CD4-positive, CD25-positive, alpha-beta regulatory T cell (primary cell): ENCODE measurements around the gene POM121L2. TPM values are rescaled to one million over a fixed set of nuclear protein-coding genes. Genes with fewer than 3 reads are reported as not detected.

Source experiments
- ATAC-seq, 2 donors: fragments of 150-1000 bp; cut with Tn5 transposase; one replicate each; pipeline ENCODE4 v1.10.0; 2021; ENCODE audit warnings: low read depth in 2 of 2, moderate number of reproducible peaks in 2 of 2, moderate library complexity in 1 of 2
- DNase-seq, 3 donors: peaks; one replicate each; pipeline versions ENCODE4 v3.0.0 to v3.0.0-alpha.2; 2012 to 2022; ENCODE audit warnings: mixed read lengths in 1 of 3
- H3K27ac ChIP-seq: one replicate; pipeline ENCODE4 v1.7.0; 2013; ENCODE audit warnings: mild to moderate bottlenecking, low read length; ENCODE audit not compliant: insufficient read depth, poor library complexity, severe bottlenecking
- H3K27me3 ChIP-seq: one replicate; pipeline ENCODE4 v1.7.0; 2013; ENCODE audit warnings: low read length; ENCODE audit not compliant: control insufficient read depth, insufficient read depth
- H3K36me3 ChIP-seq: one replicate; pipeline ENCODE4 v1.7.0; 2013; ENCODE audit warnings: mild to moderate bottlenecking, low read length, moderate library complexity; ENCODE audit not compliant: control insufficient read depth, insufficient read depth
- H3K4me1 ChIP-seq: 2 replicates; pipeline ENCODE4 v1.7.0; 2013; ENCODE audit warnings: mild to moderate bottlenecking, low read length; ENCODE audit not compliant: insufficient read depth, control insufficient read depth, poor library complexity, severe bottlenecking
- H3K4me3 ChIP-seq: one replicate; pipeline ENCODE4 v1.7.0; 2013; ENCODE audit warnings: low read depth, mild to moderate bottlenecking, low read length, moderate library complexity
- H3K9me3 ChIP-seq, 2 experiments: 1 replicate in 1 of 2; 2 replicates in 1 of 2; pipeline ENCODE4 v1.7.0; 2013; ENCODE audit warnings: low read length in 2 of 2, mild to moderate bottlenecking in 1 of 2, moderate library complexity in 1 of 2; ENCODE audit not compliant: control insufficient read depth in 2 of 2
- H3K27ac Mint-ChIP-seq, 3 donors: one replicate each; pipeline ENCODE4 v1.8.0; 2020 to 2022; ENCODE audit warnings: mild to moderate bottlenecking in 3 of 3, mixed read lengths in 3 of 3, moderate library complexity in 2 of 3
- H3K27me3 Mint-ChIP-seq: one replicate; pipeline ENCODE4 v1.8.0; 2022; ENCODE audit warnings: mild to moderate bottlenecking, mixed read lengths
- H3K36me3 Mint-ChIP-seq: one replicate; pipeline ENCODE4 v1.8.0; 2020; ENCODE audit warnings: mixed read lengths
- H3K4me1 Mint-ChIP-seq, 4 donors: one replicate each; pipeline ENCODE4 v1.8.0; 2020 to 2022; ENCODE audit warnings: mixed read lengths in 4 of 4, mild to moderate bottlenecking in 1 of 4
- H3K4me3 Mint-ChIP-seq, 4 donors: one replicate each; pipeline ENCODE4 v1.8.0; 2020 to 2022; ENCODE audit warnings: mild to moderate bottlenecking in 4 of 4, mixed read lengths in 4 of 4, moderate library complexity in 3 of 4
- H3K9me3 Mint-ChIP-seq, 7 donors: one replicate each; pipeline ENCODE4 v1.8.0; 2020 to 2022; ENCODE audit warnings: mixed read lengths in 7 of 7, mild to moderate bottlenecking in 3 of 7, moderate library complexity in 2 of 7
- polyA plus RNA-seq, 4 donors: library from polyadenylated mRNA; unstranded; fragments of 300-500 nt; fragmentation: Illumina TruSeq; gene quantifications; one replicate each; pipeline ENCODE4 v1.2.3, GENCODE V29; 2021
- total RNA-seq: library from RNA; stranded (reverse); gene quantifications from one replicate; pipeline ENCODE4 v1.2.3, GENCODE V29; 2022

Gene POM121L2
- total and polyA plus RNA-seq, 5 donors from 2014 or later = not detected

DNA sequence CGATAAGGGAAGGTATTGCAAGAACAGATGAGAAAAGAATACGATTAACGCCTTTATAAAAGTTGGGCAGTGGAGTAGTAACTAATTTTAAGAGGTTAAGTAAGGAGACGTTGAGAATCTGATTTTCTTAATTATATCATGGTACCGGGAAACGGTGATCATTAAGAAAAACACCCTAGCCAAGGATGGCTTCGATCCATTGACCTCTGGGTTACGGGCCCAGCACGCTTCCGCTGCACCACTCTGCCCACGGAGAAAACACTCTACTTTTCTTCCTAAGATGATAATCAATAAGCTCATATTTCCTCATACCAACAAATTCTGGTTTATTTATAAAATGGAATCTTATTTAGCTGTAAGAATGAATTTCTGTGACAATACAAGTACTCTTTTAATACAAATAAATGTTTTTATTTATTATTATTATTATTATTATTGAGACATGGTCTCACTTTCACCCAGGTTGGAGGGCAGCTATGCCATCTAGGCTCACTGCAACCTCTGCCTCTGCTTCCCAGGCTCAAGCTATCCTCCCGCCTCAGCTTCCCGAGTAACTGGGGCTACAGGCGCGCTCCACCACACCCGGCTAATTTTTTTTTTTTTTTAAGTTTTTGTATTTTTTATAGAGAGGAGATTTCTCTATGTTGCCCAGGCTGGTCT, 8.3 kb downstream of the POM121L2 start:
- Mint-ChIP-seq H3K27ac (no peak overlapping the region), H3K36me3 (no peaks in the 10 kb centered on the region), H3K27me3 (peaks cover 59% of the 10 kb centered on the region), H3K4me1 (peaks cover 0 to 2% (median 0%) of the 10 kb centered on the region in 4 donors), H3K4me3 (no peak overlapping the region), H3K9me3 (peaks cover 0 to 16% (median 5%) of the 10 kb centered on the region in 7 donors)
- ATAC-seq (no peak), DNase-seq (no peak)
- H3K4me3 ChIP-seq = no peak overlapping the region
- H3K27ac ChIP-seq = no peak overlapping the region
- peaks cover 33% of the 10 kb centered on the region for H3K27me3 ChIP-seq
- H3K36me3 ChIP-seq = no peaks in the 10 kb centered on the region
- no peaks in the 10 kb centered on the region for H3K4me1 ChIP-seq
- no peaks in the 10 kb centered on the region for H3K9me3 ChIP-seq

DNA sequence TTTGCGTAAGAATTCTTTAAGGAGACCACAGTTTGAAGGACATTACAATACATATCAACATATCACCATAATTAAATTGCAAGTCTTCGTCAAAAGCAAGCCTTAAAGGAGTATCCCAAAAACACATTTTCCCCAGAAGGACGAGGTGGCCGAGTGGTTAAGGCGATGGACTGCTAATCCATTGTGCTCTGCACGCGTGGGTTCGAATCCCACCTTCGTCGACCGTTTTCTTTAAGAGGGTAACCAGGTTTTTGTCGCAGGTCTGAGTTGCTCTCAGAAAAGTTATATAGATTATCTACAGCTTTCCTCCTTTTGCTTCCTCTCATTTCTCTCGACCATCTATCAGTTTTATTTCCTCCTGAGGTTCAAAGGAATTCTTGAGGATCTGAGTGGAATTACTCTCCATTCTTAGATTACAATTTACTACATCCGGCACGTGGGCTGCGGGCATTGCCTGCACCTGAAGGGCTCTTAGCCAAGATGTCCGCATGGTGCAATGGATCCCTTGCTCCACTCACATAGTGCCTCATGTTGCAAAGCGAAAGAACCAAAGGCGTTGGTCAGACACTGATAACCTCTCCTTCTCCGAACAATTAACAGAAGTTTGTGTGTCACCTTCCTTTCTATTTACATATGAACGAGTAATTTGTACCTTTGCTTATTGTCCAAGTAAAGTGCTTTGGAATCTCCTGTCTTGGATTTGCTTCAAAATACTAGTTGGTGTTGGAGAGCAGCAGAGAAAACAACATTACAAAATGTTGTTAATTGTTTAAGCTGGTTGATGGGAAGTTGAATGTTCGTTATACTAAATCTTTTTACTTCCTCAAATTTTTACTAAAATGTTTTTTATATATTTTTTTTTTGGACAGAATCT, 14.0 kb downstream of the POM121L2 start:
- H3K9me3 ChIP-seq = peaks cover 22 to 26% of the 10 kb centered on the region in 2 experiments
- Mint-ChIP-seq H3K27me3 (peaks cover 85% of the 10 kb centered on the region), H3K4me1 (peaks cover 0 to 6% (median 4%) of the 10 kb centered on the region in 4 donors), H3K36me3 (peaks cover 7% of the 10 kb centered on the region), H3K4me3 (peak overlapping the region in 2 of 4 donors; percentile 10 to 63), H3K9me3 (peaks cover 5 to 35% (median 14%) of the 10 kb centered on the region in 7 donors), H3K27ac (peak overlapping the region in 1 of 3 donors; percentile 61)
- H3K36me3 ChIP-seq = no peaks in the 10 kb centered on the region
- H3K27ac ChIP-seq = no peak overlapping the region
- H3K4me1 ChIP-seq = no peaks in the 10 kb centered on the region
- peaks cover 61% of the 10 kb centered on the region for H3K27me3 ChIP-seq
- DNase-seq = no peak
- H3K4me3 ChIP-seq = no peak overlapping the region
- no peak for ATAC-seq

DNA sequence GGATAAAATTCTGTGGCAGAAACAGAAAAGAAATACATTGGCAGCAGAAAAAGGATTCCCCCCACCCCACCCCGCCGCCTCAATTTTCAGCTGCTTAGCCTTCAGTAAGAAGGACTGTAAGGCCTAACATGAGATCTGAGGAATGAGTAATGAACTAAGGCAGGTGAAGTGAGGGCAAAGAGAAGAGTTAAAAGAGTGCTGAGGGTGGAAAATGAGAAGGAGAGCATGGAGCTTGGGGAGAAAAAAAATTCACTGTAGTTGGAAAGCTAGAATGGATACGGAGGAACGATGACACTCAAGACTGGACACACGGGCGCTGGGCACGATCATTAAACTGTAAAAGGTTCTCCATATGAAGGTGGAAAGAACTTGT, 14.6 kb downstream of the POM121L2 start:
- ATAC-seq = no peak
- Mint-ChIP-seq H3K36me3 (peaks cover 7% of the 10 kb centered on the region), H3K27ac (peak overlapping the region in 1 of 3 donors; percentile 61), H3K27me3 (peaks cover 81% of the 10 kb centered on the region), H3K4me3 (peak overlapping the region in 2 of 4 donors; percentile 10 to 46), H3K9me3 (peaks cover 5 to 31% (median 14%) of the 10 kb centered on the region in 7 donors), H3K4me1 (peaks cover 0 to 6% (median 4%) of the 10 kb centered on the region in 4 donors)
- H3K4me3 ChIP-seq = no peak overlapping the region
- no peak overlapping the region for H3K27ac ChIP-seq
- H3K4me1 ChIP-seq = no peaks in the 10 kb centered on the region
- peaks cover 62% of the 10 kb centered on the region for H3K27me3 ChIP-seq
- no peaks in the 10 kb centered on the region for H3K36me3 ChIP-seq
- H3K9me3 ChIP-seq = peaks cover 23 to 29% of the 10 kb centered on the region in 2 experiments
- no peak for DNase-seq

DNA sequence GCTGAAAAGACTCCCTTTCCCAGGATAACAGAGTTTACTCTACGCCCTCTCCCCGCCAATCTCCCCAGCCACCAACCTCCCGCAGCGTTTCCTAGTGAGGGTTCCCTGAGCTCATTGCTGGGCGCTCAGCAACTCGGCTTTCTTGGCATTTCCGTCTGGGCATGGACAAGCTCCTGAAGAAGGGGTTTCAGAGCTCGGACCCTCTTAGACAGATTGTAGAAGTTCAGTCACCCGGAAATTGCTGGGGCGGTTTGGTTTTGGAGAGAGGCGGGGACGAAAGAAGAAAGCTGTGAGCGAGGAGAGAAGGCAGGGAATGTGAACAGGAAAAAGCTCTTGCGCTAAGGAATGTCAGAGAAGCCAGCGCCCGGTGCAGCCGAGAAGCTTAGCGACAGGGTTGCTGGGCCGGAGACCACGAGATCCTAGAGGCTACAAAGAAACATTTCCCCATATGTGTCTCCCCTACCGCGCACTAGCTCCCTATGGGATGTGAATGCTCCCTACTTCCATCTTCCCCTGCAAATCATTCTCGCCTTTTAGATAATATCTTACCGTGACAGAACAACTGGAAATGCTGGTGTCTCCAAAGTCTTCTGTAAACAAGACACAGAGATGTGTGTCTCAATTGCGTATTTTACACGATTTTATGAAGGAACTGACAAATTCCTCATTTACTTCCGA, 15.8 kb downstream of the POM121L2 start:
- Mint-ChIP-seq H3K4me1 (peaks cover 0 to 6% (median 4%) of the 10 kb centered on the region in 4 donors), H3K36me3 (peaks cover 7% of the 10 kb centered on the region), H3K27ac (peak overlapping the region in 1 of 3 donors; percentile 10), H3K27me3 (peaks cover 87% of the 10 kb centered on the region), H3K4me3 (peak overlapping the region in 2 of 4 donors; percentile 2 to 75), H3K9me3 (peaks cover 8 to 37% (median 22%) of the 10 kb centered on the region in 7 donors)
- Histone ChIP-seq H3K4me1 (no peaks in the 10 kb centered on the region), H3K27me3 (peaks cover 67% of the 10 kb centered on the region), H3K9me3 (peaks cover 33 to 39% of the 10 kb centered on the region in 2 experiments), H3K36me3 (no peaks in the 10 kb centered on the region), H3K4me3 (no peak overlapping the region), H3K27ac (no peak overlapping the region)
- no peak for DNase-seq
- ATAC-seq = no peak

DNA sequence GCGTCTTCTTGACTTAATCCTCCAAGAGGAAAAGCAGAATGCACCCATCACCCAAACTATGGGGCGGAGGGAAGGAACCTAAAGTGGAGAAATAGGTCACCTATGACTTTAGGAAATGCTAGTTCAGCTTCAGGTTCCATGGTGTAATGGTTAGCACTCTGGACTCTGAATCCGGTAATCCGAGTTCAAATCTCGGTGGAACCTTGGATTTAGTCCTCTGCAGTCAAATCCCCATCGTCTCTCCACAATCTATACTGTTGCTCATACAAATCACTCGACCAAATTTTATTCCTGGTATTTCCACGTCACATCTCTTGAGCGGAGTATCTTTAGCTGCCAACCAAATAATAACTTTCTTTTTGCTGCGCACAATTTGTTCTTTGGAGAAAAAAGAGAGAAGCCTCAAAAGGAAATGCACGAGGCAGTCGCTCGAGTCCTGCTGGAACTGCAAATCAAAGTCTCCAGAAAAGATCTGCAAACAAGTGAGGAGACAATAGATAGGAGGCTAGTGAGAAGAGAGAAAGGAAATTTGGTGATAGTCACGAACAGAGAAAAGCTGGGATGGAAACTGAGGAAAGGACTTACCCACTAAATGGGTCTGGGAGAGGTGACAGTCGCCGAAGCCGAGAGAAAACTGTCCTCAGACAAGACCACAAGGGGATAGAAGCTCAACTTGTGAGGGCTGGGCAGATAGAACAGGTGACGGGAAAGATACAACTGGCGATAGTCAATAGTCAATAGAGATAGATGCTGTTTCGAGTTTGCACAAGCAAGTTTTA, 16.6 kb downstream of the POM121L2 start:
- Mint-ChIP-seq H3K36me3 (peaks cover 7% of the 10 kb centered on the region), H3K4me1 (peaks cover 0 to 6% (median 4%) of the 10 kb centered on the region in 4 donors), H3K4me3 (peak overlapping the region in 2 of 4 donors; percentile 1 to 3), H3K27ac (peak overlapping the region in 2 of 3 donors; percentile 10 to 85), H3K27me3 (peaks cover 87% of the 10 kb centered on the region), H3K9me3 (peaks cover 8 to 45% (median 22%) of the 10 kb centered on the region in 7 donors)
- Histone ChIP-seq H3K27ac (no peak overlapping the region), H3K9me3 (peaks cover 37 to 47% of the 10 kb centered on the region in 2 experiments), H3K36me3 (no peaks in the 10 kb centered on the region), H3K4me1 (no peaks in the 10 kb centered on the region), H3K27me3 (peaks cover 72% of the 10 kb centered on the region), H3K4me3 (no peak overlapping the region)
- ATAC-seq = no peak
- no peak for DNase-seq

DNA sequence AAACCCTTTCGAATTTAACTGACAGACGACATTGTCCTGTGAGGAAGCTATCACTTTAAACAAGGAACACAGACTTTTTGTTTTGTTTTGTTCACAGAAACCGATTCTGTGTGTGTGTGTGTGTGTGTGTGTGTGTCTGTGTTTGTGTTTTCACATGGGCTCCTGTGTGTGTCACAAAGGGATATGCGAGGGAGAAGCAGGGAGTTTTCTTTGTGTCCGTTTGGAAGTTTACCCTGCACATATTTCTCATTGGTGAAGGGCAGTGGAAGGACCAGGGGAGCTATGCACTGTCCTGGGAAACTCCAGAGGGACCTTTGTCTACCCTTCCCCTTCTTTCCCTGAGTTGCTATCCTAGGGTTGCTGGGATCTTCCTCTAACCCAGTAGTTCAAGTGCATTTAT, 17.7 kb downstream of the POM121L2 start:
- H3K4me3 Mint-ChIP-seq = peak overlapping the region in 1 of 4 donors; percentile 39
- H3K9me3 ChIP-seq = peaks cover 45 to 53% of the 10 kb centered on the region in 2 experiments
- H3K27me3 ChIP-seq = peaks cover 75% of the 10 kb centered on the region
- H3K27me3 Mint-ChIP-seq = peaks cover 86% of the 10 kb centered on the region
- H3K27ac Mint-ChIP-seq = no peak overlapping the region
- no peaks in the 10 kb centered on the region for H3K36me3 ChIP-seq
- no peak overlapping the region for H3K27ac ChIP-seq
- H3K36me3 Mint-ChIP-seq = peaks cover 12% of the 10 kb centered on the region
- H3K4me3 ChIP-seq = no peak overlapping the region
- peaks cover 8 to 52% (median 28%) of the 10 kb centered on the region in 7 donors for H3K9me3 Mint-ChIP-seq
- peaks cover 0 to 6% (median 4%) of the 10 kb centered on the region in 4 donors for H3K4me1 Mint-ChIP-seq
- H3K4me1 ChIP-seq = no peaks in the 10 kb centered on the region
- DNase-seq (no peak), ATAC-seq (no peak)
